Naive B cell (primary cell): ENCODE measurements around the gene SYT15. TPM values are rescaled to one million over a fixed set of nuclear protein-coding genes. Genes with fewer than 3 reads are reported as not detected.

ENCODE experiments used
- polyA plus RNA-seq, 6 donors: library from polyadenylated mRNA; unstranded; fragments of 300-500 nt; fragmentation: Illumina TruSeq; gene quantifications; one replicate each; pipeline ENCODE4 v1.2.3, GENCODE V29; 2021; ENCODE audit warnings: low read depth in 6 of 6

The SYT15 gene
- polyA plus RNA-seq, 6 donors from 2014 or later: 0.06 to 0.36 (median 0.07) TPM; not detected in 2

Other genes with a start within 250 kb of the SYT15 start
- not detected for gene ANXA8L1, start 203.4 kb upstream of the SYT15 start, polyA plus RNA-seq
- gene NPY4R, start 113.2 kb upstream of the SYT15 start, polyA plus RNA-seq: not detected
- gene GPRIN2, start 22.5 kb upstream of the SYT15 start, polyA plus RNA-seq: not detected